HepG2 (cell line): ENCODE results near the gene ARMC3. TPM values are rescaled to one million over a fixed set of nuclear protein-coding genes. Genes with fewer than 3 reads are reported as not detected.

ENCODE experiments used
- ATAC-seq: fragments of 200-7000 bp; cut with Tn5 transposase; 3 replicates; pipeline ENCODE4 v1.9.1; 2020; ENCODE audit warnings: mild to moderate bottlenecking, moderate library complexity
- BruUV-seq: library from RNA; stranded (reverse); fragments of 400-500 nt; replicated peaks from 2 replicates; lab custom pipeline; 2021; lab: Mats Ljungman, UMichigan
- CTCF ChIA-PET: fragments of 300-600 bp; formaldehyde crosslinking; extraction: SDS; loops from one replicate; lab custom pipeline; 2021; ENCODE audit warnings: low total read pairs, inconsistent platforms, low intra/inter-chr PET ratio; lab: Yijun Ruan, JAX
- POLR2A ChIA-PET: fragments of 350-600 bp; sonication (Branson Sonifier 250); formaldehyde crosslinking; loops from one replicate; lab custom pipeline; 2020; ENCODE audit warnings: antibody characterized with exemption, inconsistent platforms; lab: Yijun Ruan, JAX
- DNase-seq: peaks from one replicate; pipeline ENCODE4 v3.0.0-alpha.2; 2015; ENCODE audit warnings: low spot score
- FAIRE-seq: peaks from 3 replicates; lab custom pipeline; 2011; peaks lifted over from hg19 to GRCh38; lab: Jason Lieb, UNC
- H2AFZ ChIP-seq: one replicate; pipeline ENCODE4 v1.6.1; 2011; ENCODE audit warnings: low read length, inconsistent platforms
- H3K27ac ChIP-seq: fragments of 300-600 bp; 3 replicates; pipeline ENCODE4 v1.8.0; 2011; ENCODE audit warnings: mixed run types, mild to moderate bottlenecking, mixed read lengths, low read length, inconsistent platforms; ENCODE audit not compliant: insufficient read depth; ENCODE audit errors: extremely low read length
- H3K27me3 ChIP-seq, 2 experiments: fragments of 200-600 bp in 1 of 2; 2 replicates in 1 of 2; 3 replicates in 1 of 2; pipeline versions ENCODE4 v1.6.0 to v1.8.0; 2011; ENCODE audit warnings: low read length in 2 of 2, mild to moderate bottlenecking in 2 of 2, moderate library complexity in 2 of 2, inconsistent platforms in 1 of 2; ENCODE audit not compliant: insufficient read depth in 2 of 2, control insufficient read depth in 1 of 2
- H3K36me3 ChIP-seq, 2 experiments: fragments of 200-600 bp in 1 of 2; replicated peaks in 1 of 2; 2 replicates in 1 of 2; 3 replicates in 1 of 2; pipeline versions ENCODE4 v1.5.1 to v1.8.0; 2011; ENCODE audit warnings: low read length in 2 of 2, inconsistent platforms in 1 of 2; ENCODE audit not compliant: insufficient read depth in 2 of 2, control insufficient read depth in 1 of 2
- H3K4me1 ChIP-seq: 2 replicates; pipeline ENCODE4 v1.5.1; 2012; ENCODE audit warnings: low read length, inconsistent platforms; ENCODE audit not compliant: insufficient read depth
- H3K4me2 ChIP-seq: 2 replicates; pipeline ENCODE4 v1.6.0; 2011; ENCODE audit warnings: low read depth, low read length, inconsistent platforms
- H3K4me3 ChIP-seq, 3 experiments: fragments of 200-600 bp in 1 of 3; sonication (generic), shearing (Covaris generic) in 1 of 3; replicated peaks in 1 of 3; 2 replicates each; pipeline ENCODE4 v1.5.1; 2011 to 2016; ENCODE audit warnings: low read length in 3 of 3, inconsistent platforms in 2 of 3, low read depth in 2 of 3, mild to moderate bottlenecking in 2 of 3, control low read depth in 1 of 3, mixed read lengths in 1 of 3; ENCODE audit not compliant: insufficient read depth in 1 of 3
- H3K79me2 ChIP-seq: one replicate; pipeline ENCODE4 v1.6.1; 2011; ENCODE audit warnings: low read length, inconsistent platforms; ENCODE audit not compliant: insufficient read depth
- H3K9ac ChIP-seq: 2 replicates; pipeline ENCODE4 v1.6.0; 2011; ENCODE audit warnings: mild to moderate bottlenecking, low read depth, low read length, inconsistent platforms; ENCODE audit not compliant: insufficient read depth
- H3K9me3 ChIP-seq: 2 replicates; pipeline ENCODE4 v1.5.1; 2012; ENCODE audit warnings: mild to moderate bottlenecking, low read length
- H4K20me1 ChIP-seq: 2 replicates; pipeline ENCODE4 v1.6.0; 2011; ENCODE audit warnings: inconsistent platforms, mild to moderate bottlenecking, low read length, moderate library complexity; ENCODE audit not compliant: insufficient read depth
- CHD2 ChIP-seq: IDR thresholded peaks from 2 replicates; pipeline ENCODE4 v1.6.1; 2011; ENCODE audit warnings: low read depth, low read length, improper control_type of control experiment
- EEA1 ChIP-seq: sonication (generic); formaldehyde crosslinking; IDR thresholded peaks from 2 replicates; pipeline ENCODE4 v1.5.1; 2020; ENCODE audit warnings: mild to moderate bottlenecking, missing genetic modification reagents, borderline replicate concordance
- IKZF1 ChIP-seq: fragments of 450-650 bp; IDR thresholded peaks from 2 replicates; pipeline ENCODE4 v1.7.1; 2016
- IRF2 ChIP-seq: IDR thresholded peaks from 2 replicates; pipeline ENCODE4 v1.6.1; 2018; ENCODE audit warnings: missing genetic modification reagents, missing compliant biosample characterization
- KAT7 ChIP-seq: IDR thresholded peaks from 2 replicates; pipeline ENCODE4 v1.6.1; 2018; ENCODE audit warnings: borderline replicate concordance, missing compliant biosample characterization
- RAD51 ChIP-seq: fragments of 450-650 bp; IDR thresholded peaks from 2 replicates; pipeline ENCODE4 v1.6.1; 2016; ENCODE audit warnings: borderline replicate concordance
- RBFOX2 ChIP-seq: fragments of 200-400 bp; formaldehyde crosslinking; IDR thresholded peaks from 2 replicates; pipeline ENCODE4 v1.6.1; 2017; ENCODE audit warnings: low read depth, mild to moderate bottlenecking, low read length
- TBP ChIP-seq: sonication (generic); formaldehyde crosslinking; IDR thresholded peaks from 2 replicates; pipeline ENCODE4 v1.5.0; 2020; ENCODE audit warnings: missing genetic modification reagents
- ZBTB38 ChIP-seq: sonication (generic); formaldehyde crosslinking; IDR thresholded peaks from 2 replicates; pipeline ENCODE4 v1.5.1; 2020; ENCODE audit warnings: mild to moderate bottlenecking, missing genetic modification reagents
- ZNF235 ChIP-seq: sonication (generic); formaldehyde crosslinking; IDR thresholded peaks from 2 replicates; pipeline ENCODE4 v1.8.1; 2023; ENCODE audit warnings: mild to moderate bottlenecking, missing genetic modification reagents, borderline replicate concordance
- ZNF281 ChIP-seq: sonication (generic); formaldehyde crosslinking; IDR thresholded peaks from 2 replicates; pipeline ENCODE4 v1.4.0; 2020; ENCODE audit warnings: missing genetic modification reagents, borderline replicate concordance
- ZNF503 ChIP-seq: sonication (generic); formaldehyde crosslinking; IDR thresholded peaks from 2 replicates; pipeline ENCODE4 v1.4.0; 2020; ENCODE audit warnings: missing genetic modification reagents
- ZNF724P ChIP-seq: sonication (generic); formaldehyde crosslinking; IDR thresholded peaks from 2 replicates; pipeline ENCODE4 v1.8.0; 2022; ENCODE audit warnings: missing genetic modification reagents, borderline replicate concordance
- ZNF781 ChIP-seq: sonication (generic); formaldehyde crosslinking; IDR thresholded peaks from 2 replicates; pipeline ENCODE4 v1.5.1; 2020; ENCODE audit warnings: borderline replicate concordance, mild to moderate bottlenecking, missing genetic modification reagents; ENCODE audit errors: not compliant biosample characterization
- WGBS: methylation state at CpG from one replicate; pipeline ENCODE4 v1.1.6; 2017; ENCODE audit warnings: low lambda C conversion rate; 5-methylcytosine and 5-hydroxymethylcytosine counted together
- in situ Hi-C: cut with HindIII; loops from 2 replicates; pipeline ENCODE4 v1.10.0; 2017; ENCODE audit warnings: low pct_unique_long_range_greater_than_20kb; ENCODE audit not compliant: extremely low pct_ligation_motif_present
- intact Hi-C: fragments of 100-400 bp; cut with micrococcal nuclease; formaldehyde crosslinking; loops from one replicate; pipeline ENCODE4 v1.10.0; 2022; ENCODE audit not compliant: unreplicated experiment
- polyA plus RNA-seq, 8 experiments: library from polyadenylated mRNA; depleted of rRNA in 3 of 8; stranded (reverse) in 7 of 8; unstranded in 1 of 8; fragments of >200 nt; fragmentation: Illumina TruSeq in 4 of 8; extraction: Trizol in 4 of 8; gene quantifications; 2 replicates each; pipeline versions ENCODE4 v1.2.1 to v1.2.3, GENCODE V29; 2011 to 2016; ENCODE audit warnings: low read depth in 4 of 8, missing spikeins in 1 of 8, mixed read lengths in 1 of 8; ENCODE audit not compliant: insufficient read depth in 1 of 8
- total RNA-seq, 5 experiments: library from RNA; depleted of rRNA; stranded (reverse); fragments of >200 nt; fragmentation: Illumina TruSeq; extraction: Trizol; gene quantifications; 2 replicates each; pipeline ENCODE4 v1.2.3, GENCODE V29; 2016; ENCODE audit warnings: low read depth in 1 of 5
- TF ChIP-seq, protein P1 (sequence below): sonication (generic); formaldehyde crosslinking; IDR thresholded peaks from 2 replicates; pipeline ENCODE4 v1.4.0; 2020; ENCODE audit warnings: missing genetic modification reagents, mild to moderate bottlenecking, borderline replicate concordance

ARMC3 gene
- total and polyA plus RNA-seq, 2 of the 13 experiments (the other 11 are each of a cell fraction or from before 2014, with no cell fraction given) = not detected

DNA sequence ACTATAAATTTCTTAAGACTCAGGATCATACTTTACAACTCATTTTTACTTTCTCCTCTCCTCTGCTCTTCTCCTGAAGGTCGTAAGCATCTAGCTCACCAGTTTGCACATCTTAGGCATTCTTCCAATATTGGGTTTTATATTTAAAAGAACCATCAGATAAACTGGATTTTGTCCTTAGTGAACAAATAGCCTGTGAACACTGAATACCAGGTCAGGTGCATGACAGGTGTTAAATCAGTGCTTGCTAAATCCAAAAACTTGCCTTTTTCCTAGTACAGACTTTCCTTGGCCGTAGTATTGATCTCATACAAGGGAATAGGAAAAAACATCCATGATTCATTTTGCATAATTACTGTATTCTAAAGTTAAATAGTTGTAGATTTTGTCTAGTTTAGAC lies 53.0 kb downstream of the ARMC3 start:
- ATAC-seq (no peak), DNase-seq (no peak), FAIRE-seq (no peak)
- in situ Hi-C loops = no loop called here
- Histone ChIP-seq H3K27me3 (0 out of 5 replicates have a peak, but pooled peaks cover 0 to 5% of the 10 kb centered on the region in 2 experiments), H3K36me3 (no peaks in the 10 kb centered on the region), H3K79me2 (no peaks in the 10 kb centered on the region), H2AFZ (no peak overlapping the region), H3K27ac (no peak overlapping the region), H3K9ac (no peak overlapping the region), H4K20me1 (no peaks in the 10 kb centered on the region), H3K9me3 (no peaks in the 10 kb centered on the region), H3K4me2 (no peak overlapping the region), H3K4me1 (no peaks in the 10 kb centered on the region), H3K4me3 (no peak overlapping the region)
- intact Hi-C loops = loop anchor here (10.0 kb wide), 1 partner anchor 986 kb away; no protein-coding TSS in a partner anchor
- ChIA-PET POLR2A (no interaction called here), CTCF (no interaction called here)
- TF ChIP-seq, protein P1, sequence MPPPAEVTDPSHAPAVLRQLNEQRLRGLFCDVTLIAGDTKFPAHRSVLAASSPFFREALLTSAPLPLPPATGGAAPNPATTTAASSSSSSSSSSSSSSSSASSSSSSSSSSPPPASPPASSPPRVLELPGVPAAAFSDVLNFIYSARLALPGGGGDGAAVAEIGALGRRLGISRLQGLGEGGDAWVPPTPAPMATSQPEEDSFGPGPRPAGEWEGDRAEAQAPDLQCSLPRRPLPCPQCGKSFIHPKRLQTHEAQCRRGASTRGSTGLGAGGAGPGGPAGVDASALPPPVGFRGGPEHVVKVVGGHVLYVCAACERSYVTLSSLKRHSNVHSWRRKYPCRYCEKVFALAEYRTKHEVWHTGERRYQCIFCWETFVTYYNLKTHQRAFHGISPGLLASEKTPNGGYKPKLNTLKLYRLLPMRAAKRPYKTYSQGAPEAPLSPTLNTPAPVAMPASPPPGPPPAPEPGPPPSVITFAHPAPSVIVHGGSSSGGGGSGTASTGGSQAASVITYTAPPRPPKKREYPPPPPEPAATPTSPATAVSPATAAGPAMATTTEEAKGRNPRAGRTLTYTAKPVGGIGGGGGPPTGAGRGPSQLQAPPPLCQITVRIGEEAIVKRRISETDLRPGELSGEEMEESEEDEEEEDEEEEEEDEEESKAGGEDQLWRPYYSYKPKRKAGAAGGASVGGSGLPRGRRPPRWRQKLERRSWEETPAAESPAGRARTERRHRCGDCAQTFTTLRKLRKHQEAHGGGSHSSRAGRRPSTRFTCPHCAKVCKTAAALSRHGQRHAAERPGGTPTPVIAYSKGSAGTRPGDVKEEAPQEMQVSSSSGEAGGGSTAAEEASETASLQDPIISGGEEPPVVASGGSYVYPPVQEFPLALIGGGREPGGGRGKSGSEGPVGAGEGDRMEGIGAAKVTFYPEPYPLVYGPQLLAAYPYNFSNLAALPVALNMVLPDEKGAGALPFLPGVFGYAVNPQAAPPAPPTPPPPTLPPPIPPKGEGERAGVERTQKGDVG (CRISPR knock-in tag) = no peak
- TF ChIP-seq ZNF503 = no peak
- TF ChIP-seq IKZF1 = no peak
- TF ChIP-seq ZNF781 (CRISPR knock-in tag) = no peak
- TF ChIP-seq ZNF724P (CRISPR knock-in tag) = no peak
- TF ChIP-seq EEA1 = no peak
- no peak for TF ChIP-seq CHD2
- no peak for TF ChIP-seq TBP (CRISPR knock-in tag)
- TF ChIP-seq ZNF235 = no peak
- TF ChIP-seq IRF2 (CRISPR knock-in tag) = no peak
- no peak for TF ChIP-seq KAT7 (CRISPR knock-in tag)
- no peak for TF ChIP-seq RAD51
- TF ChIP-seq ZNF281 (CRISPR knock-in tag) = no peak
- TF ChIP-seq ZBTB38 (CRISPR knock-in tag) = no peak
- TF ChIP-seq RBFOX2 = no peak
- no TSS peak for BruUV-seq
- 35% methylated on average over 2 of the region's 2 CpGs for WGBS
